Measurements from ENCODE around the gene STING1.
"Not testable (repeated sequence)": the region's sequence is repeated elsewhere in the genome, so short reads cannot be mapped to it uniquely, and the experiment has no call there.

The STING1 gene

GRCh38 chr5:139524446-139524845 is 41.9 kb upstream of the STING1 start:
- no peak for TF ChIP-seq CTCF (conservative IDR thresholded peaks at IDR 0.05; ENCODE audit: low read length)
- no peak for DNase-seq (ENCODE audit: low read depth)
- H3K4me3 ChIP-seq (ENCODE audit: low read length): no peak overlapping the region

- H3K4me3 ChIP-seq (ENCODE audit: low read length): no peak overlapping the region
- DNase-seq (ENCODE audit: low read depth): no peak
- TF ChIP-seq CTCF (conservative IDR thresholded peaks at IDR 0.05; ENCODE audit: low read length): no peak
Measured at GRCh38 chr5:139523635-139524445, 41.3 kb upstream of the STING1 start.

GRCh38 chr5:139517683-139518564 is 35.4 kb upstream of the STING1 start:
- H3K4me3 ChIP-seq (ENCODE audit: low read length): peak overlapping the region; percentile 61
- TF ChIP-seq CTCF (conservative IDR thresholded peaks at IDR 0.05; ENCODE audit: low read length): peak; percentile 71
- peak; percentile 79 for DNase-seq (ENCODE audit: low read depth)

- H3K4me3 ChIP-seq (ENCODE audit: low read length): no peak overlapping the region
- no peak for DNase-seq (ENCODE audit: low read depth)
- no peak for TF ChIP-seq CTCF (conservative IDR thresholded peaks at IDR 0.05; ENCODE audit: low read length)
Measured at GRCh38 chr5:139514486-139514856, 31.9 kb upstream of the STING1 start.

GRCh38 chr5:139513852-139514485 is 31.4 kb upstream of the STING1 start:
- no peak for DNase-seq (ENCODE audit: low read depth)
- no peak for TF ChIP-seq CTCF (conservative IDR thresholded peaks at IDR 0.05; ENCODE audit: low read length)
- no peak overlapping the region for H3K4me3 ChIP-seq (ENCODE audit: low read length)

GRCh38 chr5:139513434-139513833 is 30.9 kb upstream of the STING1 start:
- H3K4me3 ChIP-seq (ENCODE audit: low read length): not testable (repeated sequence)
- peak; percentile 77 for DNase-seq (ENCODE audit: low read depth)
- TF ChIP-seq CTCF (conservative IDR thresholded peaks at IDR 0.05; ENCODE audit: low read length): peak; percentile 79

Measured in AG10803 (cell line).